B cell (primary cell): ENCODE measurements around the gene ZG16.
"Not testable (repeated sequence)": the region's sequence is repeated elsewhere in the genome, so short reads cannot be mapped to it uniquely, and the experiment has no call there.

ENCODE experiments used
- CTCF ChIP-seq: fragments of 200-600 bp; IDR thresholded peaks from one replicate; pipeline ENCODE4 v1.8.0; 2022; ENCODE audit warnings: antibody characterized with exemption, mild to moderate bottlenecking
- EZH2 ChIP-seq: IDR thresholded peaks from 2 replicates; pipeline ENCODE4 v1.6.1; 2012; ENCODE audit warnings: borderline replicate concordance, low read depth, mild to moderate bottlenecking, moderate library complexity, low read length; ENCODE audit not compliant: insufficient read depth, poor library complexity, severe bottlenecking

- not testable (repeated sequence) for TF ChIP-seq CTCF, EZH2
Measured at GRCh38 chr16:29757086-29757485, 21.0 kb upstream of the ZG16 start.
